Measurements from ENCODE around the gene UCK2. TPM values are rescaled to one million over a fixed set of nuclear protein-coding genes. Genes with fewer than 3 reads are reported as not detected.

UCK2 gene
- total and polyA plus RNA-seq, 2 experiments from 2014 or later, result 101 to 149 TPM

DNA sequence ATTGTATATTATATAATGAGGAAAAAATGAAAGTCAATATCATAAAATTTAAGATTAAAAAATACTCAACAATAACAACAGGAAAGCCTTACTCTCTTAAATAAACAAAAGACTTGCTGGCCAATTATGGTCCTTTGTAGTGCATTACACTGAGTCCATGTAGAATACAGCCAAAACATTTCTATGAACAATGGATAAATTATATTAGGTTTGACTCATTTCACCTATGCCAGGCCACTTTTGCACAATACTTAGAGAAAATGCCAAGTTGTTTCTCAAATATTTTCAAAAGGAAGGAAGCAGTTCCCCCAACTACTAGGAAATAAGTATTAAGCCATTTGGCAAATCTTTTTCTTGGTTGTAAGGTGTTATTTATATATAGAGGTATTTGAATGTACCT lies 19.8 kb upstream of the UCK2 start:
- H3K27ac Mint-ChIP-seq, result no peak overlapping the region
- H3K4me1 Mint-ChIP-seq, result no peaks in the 10 kb centered on the region
- no peaks in the 10 kb centered on the region for H3K9me2 ChIP-seq (ENCODE audit: insufficient read depth)
- no peaks in the 10 kb centered on the region for H3F3A ChIP-seq (replicated peaks; ENCODE audit: low read depth)
- H3K36me3 Mint-ChIP-seq (ENCODE audit: low read depth), result no peaks in the 10 kb centered on the region
- TF ChIP-seq CREB1 (CRISPR knock-in tag; IDR thresholded peaks at IDR 0.05; ENCODE audit: low read depth) (no peak), EZH2 (IDR thresholded peaks at IDR 0.05; ENCODE audit: low read depth, unreplicated experiment) (no peak), NANOG (IDR thresholded peaks at IDR 0.05; ENCODE audit: borderline replicate concordance) (no peak), ZNF462 (CRISPR knock-in tag; IDR thresholded peaks at IDR 0.05) (no peak), STAT1 (IDR thresholded peaks at IDR 0.05; ENCODE audit: unreplicated experiment) (no peak), ZNF114 (CRISPR knock-in tag; IDR thresholded peaks at IDR 0.05) (no peak), CTCF (conservative IDR thresholded peaks at IDR 0.05; ENCODE audit: low read depth in 2 of 2) (no peak), JUNB (IDR thresholded peaks at IDR 0.05; ENCODE audit: unreplicated experiment) (no peak), ZNF331 (CRISPR knock-in tag; IDR thresholded peaks at IDR 0.05; ENCODE audit: low read depth) (no peak), POLR2AphosphoS5 (IDR thresholded peaks at IDR 0.05; ENCODE audit: low read depth) (no peak), EZH2phosphoT487 (IDR thresholded peaks at IDR 0.05; ENCODE audit: unreplicated experiment) (no peak)
- TF ChIP-seq, protein P1, sequence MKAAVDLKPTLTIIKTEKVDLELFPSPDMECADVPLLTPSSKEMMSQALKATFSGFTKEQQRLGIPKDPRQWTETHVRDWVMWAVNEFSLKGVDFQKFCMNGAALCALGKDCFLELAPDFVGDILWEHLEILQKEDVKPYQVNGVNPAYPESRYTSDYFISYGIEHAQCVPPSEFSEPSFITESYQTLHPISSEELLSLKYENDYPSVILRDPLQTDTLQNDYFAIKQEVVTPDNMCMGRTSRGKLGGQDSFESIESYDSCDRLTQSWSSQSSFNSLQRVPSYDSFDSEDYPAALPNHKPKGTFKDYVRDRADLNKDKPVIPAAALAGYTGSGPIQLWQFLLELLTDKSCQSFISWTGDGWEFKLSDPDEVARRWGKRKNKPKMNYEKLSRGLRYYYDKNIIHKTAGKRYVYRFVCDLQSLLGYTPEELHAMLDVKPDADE (IDR thresholded peaks at IDR 0.05), result no peak
- TF ChIP-seq, protein P2, sequence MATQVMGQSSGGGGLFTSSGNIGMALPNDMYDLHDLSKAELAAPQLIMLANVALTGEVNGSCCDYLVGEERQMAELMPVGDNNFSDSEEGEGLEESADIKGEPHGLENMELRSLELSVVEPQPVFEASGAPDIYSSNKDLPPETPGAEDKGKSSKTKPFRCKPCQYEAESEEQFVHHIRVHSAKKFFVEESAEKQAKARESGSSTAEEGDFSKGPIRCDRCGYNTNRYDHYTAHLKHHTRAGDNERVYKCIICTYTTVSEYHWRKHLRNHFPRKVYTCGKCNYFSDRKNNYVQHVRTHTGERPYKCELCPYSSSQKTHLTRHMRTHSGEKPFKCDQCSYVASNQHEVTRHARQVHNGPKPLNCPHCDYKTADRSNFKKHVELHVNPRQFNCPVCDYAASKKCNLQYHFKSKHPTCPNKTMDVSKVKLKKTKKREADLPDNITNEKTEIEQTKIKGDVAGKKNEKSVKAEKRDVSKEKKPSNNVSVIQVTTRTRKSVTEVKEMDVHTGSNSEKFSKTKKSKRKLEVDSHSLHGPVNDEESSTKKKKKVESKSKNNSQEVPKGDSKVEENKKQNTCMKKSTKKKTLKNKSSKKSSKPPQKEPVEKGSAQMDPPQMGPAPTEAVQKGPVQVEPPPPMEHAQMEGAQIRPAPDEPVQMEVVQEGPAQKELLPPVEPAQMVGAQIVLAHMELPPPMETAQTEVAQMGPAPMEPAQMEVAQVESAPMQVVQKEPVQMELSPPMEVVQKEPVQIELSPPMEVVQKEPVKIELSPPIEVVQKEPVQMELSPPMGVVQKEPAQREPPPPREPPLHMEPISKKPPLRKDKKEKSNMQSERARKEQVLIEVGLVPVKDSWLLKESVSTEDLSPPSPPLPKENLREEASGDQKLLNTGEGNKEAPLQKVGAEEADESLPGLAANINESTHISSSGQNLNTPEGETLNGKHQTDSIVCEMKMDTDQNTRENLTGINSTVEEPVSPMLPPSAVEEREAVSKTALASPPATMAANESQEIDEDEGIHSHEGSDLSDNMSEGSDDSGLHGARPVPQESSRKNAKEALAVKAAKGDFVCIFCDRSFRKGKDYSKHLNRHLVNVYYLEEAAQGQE (IDR thresholded peaks at IDR 0.05; ENCODE audit: unreplicated experiment), result no peak
- DNase-seq (ENCODE audit: low spot score) (no peak), ATAC-seq (no peak)
- H3K27me3 ChIP-seq (ENCODE audit: insufficient read depth), result no peaks in the 10 kb centered on the region
- H3K27me3 Mint-ChIP-seq (ENCODE audit: insufficient read depth, low read depth, poor library complexity), result no peaks in the 10 kb centered on the region
- H3K4me1 ChIP-seq (ENCODE audit: insufficient read depth), result no peaks in the 10 kb centered on the region
- no peak overlapping the region for H3K4me2 ChIP-seq
- H4K20me1 ChIP-seq (replicated peaks; ENCODE audit: insufficient read depth), result no peaks in the 10 kb centered on the region; the same call in 1 of the 2 replicates
- no peaks in the 10 kb centered on the region for H3K36me3 ChIP-seq (ENCODE audit: insufficient read depth)
- peaks cover 3% of the 10 kb centered on the region; the same call in 1 of the 3 replicates for H3K9me3 Mint-ChIP-seq
- no peaks in the 10 kb centered on the region for H3K79me2 ChIP-seq (replicated peaks; ENCODE audit: insufficient read depth)
- no peak overlapping the region for H3K4me3 Mint-ChIP-seq
- H3K27ac ChIP-seq (ENCODE audit: low read depth), result no peak overlapping the region
- no peak overlapping the region for H3K4me3 ChIP-seq
- H2AFZ ChIP-seq, result no peak overlapping the region
